CD4-positive, alpha-beta T cell (primary cell): Measurements from ENCODE around the gene E2F4. TPM values are rescaled to one million over a fixed set of nuclear protein-coding genes. Genes with fewer than 3 reads are reported as not detected.

Experiments used
- ATAC-seq: fragments of 200-7000 bp; cut with Tn5 transposase; one replicate; pipeline ENCODE4 v1.10.0; 2022; ENCODE audit warnings: mild to moderate bottlenecking; ENCODE audit not compliant: poor library complexity
- CTCF ChIA-PET: fragments of 350-600 bp; sonication (Branson Sonifier 250); formaldehyde crosslinking; loops from one replicate; lab custom pipeline; 2021; ENCODE audit warnings: antibody characterized with exemption, inconsistent platforms; lab: Charles Lee
- POLR2A ChIA-PET: fragments of 350-600 bp; sonication (Branson Sonifier 250); formaldehyde crosslinking; loops from one replicate; lab custom pipeline; 2021; ENCODE audit warnings: antibody characterized with exemption, inconsistent platforms; lab: Charles Lee
- DNase-seq, 14 experiments: peaks; one replicate each; pipeline ENCODE4 v3.0.0-alpha.2; 2013 to 2020; ENCODE audit warnings: mixed read lengths in 2 of 14
- H3K27ac ChIP-seq, 2 donors: one replicate each; pipeline versions ENCODE4 v1.5.1 to v1.7.0; 2013; ENCODE audit warnings: low read length in 2 of 2, low read depth in 1 of 2, mild to moderate bottlenecking in 1 of 2
- H3K27me3 ChIP-seq, 2 experiments: 1 replicate in 1 of 2; 2 replicates in 1 of 2; pipeline versions ENCODE4 v1.6.1 to v1.7.0; 2013; ENCODE audit warnings: low read length in 2 of 2, control low read depth in 1 of 2, mild to moderate bottlenecking in 1 of 2, moderate library complexity in 1 of 2; ENCODE audit not compliant: insufficient read depth in 2 of 2, control insufficient read depth in 1 of 2
- H3K36me3 ChIP-seq: one replicate; pipeline ENCODE4 v1.6.1; 2013; ENCODE audit warnings: low read length, control low read depth; ENCODE audit not compliant: insufficient read depth
- H3K4me1 ChIP-seq: one replicate; pipeline ENCODE4 v1.6.1; 2013; ENCODE audit warnings: low read length, control low read depth; ENCODE audit not compliant: insufficient read depth
- H3K4me3 ChIP-seq: one replicate; pipeline ENCODE4 v1.5.1; 2013; ENCODE audit warnings: mild to moderate bottlenecking, low read length, moderate library complexity
- H3K9me3 ChIP-seq, 2 experiments: 1 replicate in 1 of 2; 2 replicates in 1 of 2; pipeline versions ENCODE4 v1.6.1 to v1.7.0; 2013; ENCODE audit warnings: low read length in 2 of 2, mild to moderate bottlenecking in 2 of 2, control low read depth in 1 of 2, moderate library complexity in 1 of 2; ENCODE audit not compliant: control insufficient read depth in 1 of 2, insufficient read depth in 1 of 2
- H3K27ac Mint-ChIP-seq: one replicate; pipeline ENCODE4 v1.8.0; 2020; ENCODE audit warnings: mixed read lengths
- H3K27me3 Mint-ChIP-seq: one replicate; pipeline ENCODE4 v1.8.0; 2021; ENCODE audit warnings: mixed read lengths
- H3K36me3 Mint-ChIP-seq: one replicate; pipeline ENCODE4 v1.8.0; 2021; ENCODE audit warnings: low read depth, mixed read lengths
- H3K4me1 Mint-ChIP-seq: one replicate; pipeline ENCODE4 v1.8.0; 2021; ENCODE audit warnings: low read depth, mixed read lengths
- H3K4me3 Mint-ChIP-seq: one replicate; pipeline ENCODE4 v1.8.0; 2020; ENCODE audit warnings: mild to moderate bottlenecking, mixed read lengths
- H3K9me3 Mint-ChIP-seq: one replicate; pipeline ENCODE4 v1.8.0; 2020; ENCODE audit warnings: mixed read lengths
- CTCF ChIP-seq: fragments of 200-600 bp; IDR thresholded peaks from one replicate; pipeline ENCODE4 v1.8.0; 2022; ENCODE audit warnings: antibody characterized with exemption, mild to moderate bottlenecking
- intact Hi-C, 2 experiments: fragments of 100-400 bp; cut with DNase I in 1 of 2; cut with micrococcal nuclease in 1 of 2; formaldehyde crosslinking; loops; one replicate each; pipeline versions ENCODE4 v1.15.1 to v1.9.0; 2023 to 2025; cut with DNase I, micrococcal nuclease
- total RNA-seq, 174 experiments: library from RNA in 2 of 174; stranded (reverse) in 2 of 174; gene quantifications; one replicate each; pipeline ENCODE4 v1.2.3 and lab custom pipeline; 2021 to 2026

Gene E2F4
- total RNA-seq, 2 experiments from 2014 or later: 50.9 to 56.1 TPM

DNA sequence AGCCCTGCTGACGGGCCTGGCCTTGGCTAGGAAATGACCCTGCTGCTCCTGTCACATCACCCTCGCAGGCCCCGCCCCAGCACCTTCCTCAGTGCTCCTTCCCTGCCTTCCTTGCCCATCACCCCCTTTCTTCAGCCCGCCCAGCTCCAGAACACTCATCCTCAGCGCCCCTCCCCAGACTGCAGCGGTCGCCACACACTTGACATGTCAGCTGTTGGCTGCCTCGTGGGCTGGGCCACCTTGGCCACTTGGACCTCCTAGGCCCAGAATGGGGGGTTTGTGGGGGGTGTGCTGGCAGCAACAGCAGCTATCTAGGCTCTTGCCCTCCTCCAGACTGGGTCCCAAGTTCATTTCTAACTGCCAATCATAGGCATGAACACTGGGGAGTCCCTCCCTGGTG lies 17.6 kb downstream of the E2F4 start:
- peaks cover 16% of the 10 kb centered on the region for H3K36me3 ChIP-seq
- no peak overlapping the region for H3K27ac Mint-ChIP-seq
- no peaks in the 10 kb centered on the region for H3K4me1 ChIP-seq
- intact Hi-C loops: no loop called here
- H3K4me3 Mint-ChIP-seq: no peak overlapping the region
- no peaks in the 10 kb centered on the region for H3K4me1 Mint-ChIP-seq
- no peaks in the 10 kb centered on the region for H3K27me3 ChIP-seq
- DNase-seq: no peak
- H3K27ac ChIP-seq: no peak overlapping the region
- H3K4me3 ChIP-seq: no peak overlapping the region
- CTCF ChIA-PET: no interaction called here
- H3K9me3 ChIP-seq: no peaks in the 10 kb centered on the region
- no peak for TF ChIP-seq CTCF
- POLR2A ChIA-PET: interaction anchor here (1.3 kb wide), 1 partner anchor 17 kb away, joined by 3 read pairs; the partner anchor contains the start of gene TMEM208
- H3K36me3 Mint-ChIP-seq: peaks cover 5% of the 10 kb centered on the region
- ATAC-seq: no peak
- no peaks in the 10 kb centered on the region for H3K9me3 Mint-ChIP-seq
- no peaks in the 10 kb centered on the region for H3K27me3 Mint-ChIP-seq

GRCh38 chr16:67210069-67210937 lies 18.3 kb downstream of the E2F4 start:
- H3K36me3 ChIP-seq: peaks cover 16% of the 10 kb centered on the region
- no peaks in the 10 kb centered on the region for H3K9me3 ChIP-seq
- CTCF ChIA-PET: no interaction called here
- no peaks in the 10 kb centered on the region for H3K27me3 Mint-ChIP-seq
- H3K4me1 ChIP-seq: no peaks in the 10 kb centered on the region
- no peaks in the 10 kb centered on the region for H3K9me3 Mint-ChIP-seq
- H3K36me3 Mint-ChIP-seq: peaks cover 5% of the 10 kb centered on the region
- no peak overlapping the region for H3K4me3 Mint-ChIP-seq
- no peaks in the 10 kb centered on the region for H3K27me3 ChIP-seq
- TF ChIP-seq CTCF: no peak
- ATAC-seq (no peak), DNase-seq (no peak)
- no peak overlapping the region for H3K27ac ChIP-seq
- no peak overlapping the region for H3K4me3 ChIP-seq
- POLR2A ChIA-PET: interaction anchor here (1.3 kb wide), 1 partner anchor 16 kb away, joined by 3 read pairs; the partner anchor contains the start of gene TMEM208
- no peak overlapping the region for H3K27ac Mint-ChIP-seq
- intact Hi-C loops: no loop called here
- H3K4me1 Mint-ChIP-seq: no peaks in the 10 kb centered on the region

DNA sequence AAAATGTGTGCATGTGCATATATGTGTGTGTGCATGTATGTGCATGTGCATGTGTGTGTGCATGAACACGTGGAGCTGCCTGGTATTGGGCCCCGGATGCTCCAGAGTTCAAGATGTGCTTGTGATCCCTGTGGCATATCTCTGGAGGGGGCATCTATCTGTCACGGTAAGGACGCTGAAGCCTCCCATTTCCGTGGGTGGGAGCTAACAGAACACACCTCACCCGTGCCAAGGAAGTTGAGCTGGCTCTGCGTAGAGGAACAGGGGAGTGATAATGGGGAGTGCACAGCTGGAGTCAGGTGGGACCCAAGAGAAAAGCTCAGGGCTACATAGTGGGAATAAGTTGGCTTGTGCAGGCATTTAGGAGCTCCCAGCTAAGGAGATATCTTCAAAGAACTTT lies 19.7 kb downstream of the E2F4 start:
- no peak overlapping the region for H3K4me3 Mint-ChIP-seq
- H3K36me3 Mint-ChIP-seq: peaks cover 2% of the 10 kb centered on the region
- ChIA-PET POLR2A (no interaction called here), CTCF (no interaction called here)
- no peak for TF ChIP-seq CTCF
- no peaks in the 10 kb centered on the region for H3K27me3 Mint-ChIP-seq
- DNase-seq (no peak), ATAC-seq (no peak)
- H3K27ac ChIP-seq: no peak overlapping the region
- intact Hi-C loops: no loop called here
- peaks cover 11% of the 10 kb centered on the region for H3K36me3 ChIP-seq
- H3K27ac Mint-ChIP-seq: no peak overlapping the region
- H3K4me1 ChIP-seq: no peaks in the 10 kb centered on the region
- H3K4me3 ChIP-seq: no peak overlapping the region
- H3K4me1 Mint-ChIP-seq: no peaks in the 10 kb centered on the region
- no peaks in the 10 kb centered on the region for H3K9me3 ChIP-seq
- no peaks in the 10 kb centered on the region for H3K27me3 ChIP-seq
- H3K9me3 Mint-ChIP-seq: no peaks in the 10 kb centered on the region
